GM21737 (cell line): ENCODE data around the gene MEOX2.

ENCODE experiments used
- ATAC-seq: cut with Tn5 transposase; IDR thresholded peaks from one replicate; pipeline ENCODE4 v1.9.1; 2021; ENCODE audit warnings: mild to moderate bottlenecking, moderate library complexity; ENCODE audit not compliant: unreplicated experiment

MEOX2 gene

GRCh38 chr7:15618275-15618674 is 68.2 kb downstream of the MEOX2 start:
- no peak for ATAC-seq

- ATAC-seq, result no peak
Observed at GRCh38 chr7:15612205-15612604, 74.3 kb downstream of the MEOX2 start.

GRCh38 chr7:15610503-15610902 is 76.0 kb downstream of the MEOX2 start:
- no peak for ATAC-seq

- no peak for ATAC-seq
Observed at GRCh38 chr7:15609287-15609686, 77.2 kb downstream of the MEOX2 start.

- no peak for ATAC-seq
Observed at GRCh38 chr7:15607529-15608210, 78.8 kb downstream of the MEOX2 start.

- no peak for ATAC-seq
Observed at GRCh38 chr7:15606561-15606960, 79.9 kb downstream of the MEOX2 start.

- no peak for ATAC-seq
Observed at GRCh38 chr7:15604166-15604565, 82.3 kb downstream of the MEOX2 start.

- no peak for ATAC-seq
Observed at GRCh38 chr7:15603124-15603523, 83.4 kb downstream of the MEOX2 start.

GRCh38 chr7:15602236-15602635 is 84.2 kb downstream of the MEOX2 start:
- ATAC-seq, result no peak

- no peak for ATAC-seq
Observed at GRCh38 chr7:15601175-15601574, 85.3 kb downstream of the MEOX2 start.

- no peak for ATAC-seq
Observed at GRCh38 chr7:15600298-15600697, 86.2 kb downstream of the MEOX2 start.

GRCh38 chr7:15594461-15594860 is 92.0 kb downstream of the MEOX2 start:
- no peak for ATAC-seq

GRCh38 chr7:15593382-15593781 is 93.1 kb downstream of the MEOX2 start:
- no peak for ATAC-seq

GRCh38 chr7:15586266-15586665 is 100.2 kb downstream of the MEOX2 start:
- ATAC-seq, result no peak

- no peak for ATAC-seq
Observed at GRCh38 chr7:15584575-15584974, 101.9 kb downstream of the MEOX2 start.

GRCh38 chr7:15582773-15583172 is 103.7 kb downstream of the MEOX2 start:
- ATAC-seq, result no peak

GRCh38 chr7:15581352-15581951 is 105.0 kb downstream of the MEOX2 start:
- no peak for ATAC-seq

- ATAC-seq, result no peak
Observed at GRCh38 chr7:15580604-15581351, 105.7 kb downstream of the MEOX2 start.

- no peak for ATAC-seq
Observed at GRCh38 chr7:15577600-15577999, 108.9 kb downstream of the MEOX2 start.

- ATAC-seq, result no peak
Observed at GRCh38 chr7:15571301-15571878, 115.1 kb downstream of the MEOX2 start.

GRCh38 chr7:15567652-15568051 is 118.8 kb downstream of the MEOX2 start:
- ATAC-seq, result no peak

GRCh38 chr7:15567036-15567435 is 119.4 kb downstream of the MEOX2 start:
- ATAC-seq, result no peak
